GM20000 (cell line): ENCODE data around the gene PLXNC1.
A peak's percentile ranks its signal among the peaks of the same experiment; 100 is the strongest.

Experiments used
- DNase-seq: peaks from one replicate; pipeline ENCODE4 v3.0.0; 2012; ENCODE audit warnings: low spot score
- CTCF ChIP-seq: IDR thresholded peaks from 2 replicates; pipeline ENCODE4 v1.5.1; 2012; ENCODE audit warnings: mild to moderate bottlenecking, control low read depth; ENCODE audit errors: extremely low read depth, missing control alignments

PLXNC1 gene

GRCh38 chr12:94133964-94134795, 14.2 kb upstream of the PLXNC1 start:
- peak; percentile 69 for DNase-seq
- TF ChIP-seq CTCF: peak; percentile 36

- TF ChIP-seq CTCF: no peak
- no peak for DNase-seq
These were observed 12.5 kb upstream of the PLXNC1 start for GRCh38 chr12:94135896-94136295.

GRCh38 chr12:94139816-94140215, 8.6 kb upstream of the PLXNC1 start:
- TF ChIP-seq CTCF: no peak
- no peak for DNase-seq

- TF ChIP-seq CTCF: peak; percentile 7
- DNase-seq: peak; percentile 54
These were observed 7.8 kb upstream of the PLXNC1 start for GRCh38 chr12:94140556-94140955.

DNA sequence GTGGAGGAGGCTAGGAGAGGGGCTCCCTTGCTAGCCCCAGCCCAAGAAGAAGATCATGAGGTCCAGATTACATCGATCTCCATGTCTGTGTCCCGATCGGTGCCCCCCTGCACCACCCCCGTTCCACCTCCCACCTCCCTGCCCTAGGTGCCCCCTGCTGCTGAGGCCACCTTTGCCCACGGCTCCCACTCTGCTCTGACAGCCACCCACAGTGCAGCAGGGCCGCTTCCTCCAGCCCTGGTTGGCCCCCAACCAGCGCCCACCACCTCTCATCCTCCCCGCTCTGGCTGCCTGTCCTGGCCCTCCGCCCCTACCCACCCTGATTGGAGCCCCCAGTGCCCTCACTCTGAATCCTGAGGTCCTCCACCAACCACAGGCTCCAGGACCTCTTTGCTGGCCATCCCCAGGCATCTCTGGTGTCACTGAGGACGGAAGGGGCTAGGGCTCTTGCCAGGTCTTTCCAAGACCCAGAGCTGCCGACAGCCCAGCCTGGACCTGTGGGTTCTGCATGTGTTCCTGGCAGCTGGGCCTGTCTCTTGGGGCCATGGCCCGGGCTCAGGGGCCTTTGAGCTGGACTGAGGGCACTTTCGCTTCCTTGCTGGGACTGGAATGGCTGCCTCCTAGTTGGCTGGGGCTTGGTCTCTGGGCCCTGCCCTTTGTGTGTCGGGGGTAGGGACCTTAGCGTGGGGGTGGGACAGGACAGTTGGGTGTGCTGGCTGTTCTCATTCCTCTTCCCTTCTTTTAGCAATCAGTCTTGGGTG, 7.2 kb upstream of the PLXNC1 start:
- DNase-seq: no peak
- TF ChIP-seq CTCF: no peak

DNA sequence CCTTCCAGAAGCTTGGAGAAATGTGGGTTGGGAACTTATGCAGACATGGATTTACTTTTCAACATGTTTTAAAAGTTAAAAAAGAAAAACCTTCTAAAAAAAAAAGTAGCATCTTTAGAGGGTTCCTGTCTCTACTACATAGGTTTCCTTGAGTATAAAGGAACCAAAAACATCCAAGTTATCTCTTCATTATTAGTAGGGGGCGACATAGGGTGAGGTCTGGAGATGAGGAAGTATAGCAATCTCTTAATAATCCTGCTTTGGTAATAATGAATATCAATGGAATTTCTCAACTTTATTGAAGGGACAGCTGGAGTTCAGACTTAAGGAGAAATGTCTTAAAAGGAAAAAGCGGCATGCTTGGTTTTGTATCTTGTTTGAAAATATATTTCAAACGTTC, 6.5 kb upstream of the PLXNC1 start:
- TF ChIP-seq CTCF: no peak
- no peak for DNase-seq

DNA sequence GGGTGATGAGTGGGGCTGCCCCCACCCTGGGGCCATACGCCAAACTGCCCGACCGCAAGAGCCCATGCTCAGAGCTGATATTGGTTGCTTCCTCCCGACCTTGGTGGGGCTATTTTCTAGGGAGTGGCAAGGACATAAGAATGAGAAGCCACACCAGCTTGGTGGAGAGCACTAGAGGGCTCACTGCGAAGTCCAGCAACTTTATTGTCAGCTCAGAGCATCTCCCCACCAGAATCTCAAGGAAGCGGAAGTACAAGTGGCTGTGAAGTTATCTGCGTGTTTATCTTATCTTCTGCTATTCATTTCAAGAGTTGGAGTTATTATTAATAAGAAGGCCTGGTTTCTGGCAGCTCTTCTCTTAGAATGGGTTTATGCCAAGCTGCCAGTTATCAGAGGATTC, 4.9 kb upstream of the PLXNC1 start:
- no peak for TF ChIP-seq CTCF
- DNase-seq: no peak
